Measurements from ENCODE around the gene KIAA1958.

GRCh38 chr9:112485574-112485973 lies 1.1 kb upstream of the KIAA1958 start:
- TF ChIP-seq CTCF (IDR thresholded peaks at IDR 0.05): no peak
- no peak for TF ChIP-seq POLR2A (IDR thresholded peaks at IDR 0.05)

All from body of pancreas (tissue), 4 donors.